B cell (primary cell): ENCODE data around the gene FMNL2.

ENCODE experiments used
- EZH2 ChIP-seq: IDR thresholded peaks from 2 replicates; pipeline ENCODE4 v1.6.1; 2012; ENCODE audit warnings: borderline replicate concordance, low read depth, mild to moderate bottlenecking, moderate library complexity, low read length; ENCODE audit not compliant: insufficient read depth, poor library complexity, severe bottlenecking
- TF ChIP-seq, protein P1 (sequence below): fragments of 200-600 bp; IDR thresholded peaks from one replicate; pipeline ENCODE4 v1.8.0; 2022; ENCODE audit warnings: antibody characterized with exemption, mild to moderate bottlenecking

DNA sequence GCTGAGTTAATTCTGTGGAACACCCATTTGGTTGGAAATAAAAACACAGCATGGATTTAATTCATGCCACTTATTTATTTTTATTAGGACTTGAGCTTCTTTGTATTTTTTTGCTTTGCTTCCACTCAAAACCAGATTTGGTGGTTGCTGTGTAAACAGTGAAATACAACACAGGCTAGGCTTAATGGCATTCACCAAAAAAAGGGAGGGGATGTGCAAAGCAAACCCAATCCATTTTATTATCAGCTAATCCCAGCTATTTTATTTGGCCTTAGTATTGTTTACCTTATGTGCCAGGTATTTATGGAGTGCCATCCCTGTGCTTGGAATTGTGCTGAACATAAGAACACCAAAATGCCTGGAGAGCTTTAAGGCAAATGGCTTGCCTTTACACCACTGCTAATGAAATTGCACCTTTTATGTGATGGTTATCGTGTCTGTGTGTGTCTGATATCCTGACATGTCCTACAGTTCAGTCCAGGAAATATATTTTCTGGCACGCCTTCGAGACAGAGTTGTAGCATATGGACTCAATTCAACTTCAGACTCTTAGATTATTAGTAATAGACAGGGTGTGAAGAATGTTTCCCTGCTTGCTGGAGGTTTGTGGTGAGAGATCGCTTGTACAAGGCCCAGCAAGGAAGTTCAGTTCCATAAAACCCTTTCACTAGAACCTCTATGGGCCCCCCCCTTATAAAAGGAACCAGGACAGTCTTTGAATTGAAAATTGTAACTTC is 282.6 kb downstream of the FMNL2 start:
- TF ChIP-seq, protein P1, sequence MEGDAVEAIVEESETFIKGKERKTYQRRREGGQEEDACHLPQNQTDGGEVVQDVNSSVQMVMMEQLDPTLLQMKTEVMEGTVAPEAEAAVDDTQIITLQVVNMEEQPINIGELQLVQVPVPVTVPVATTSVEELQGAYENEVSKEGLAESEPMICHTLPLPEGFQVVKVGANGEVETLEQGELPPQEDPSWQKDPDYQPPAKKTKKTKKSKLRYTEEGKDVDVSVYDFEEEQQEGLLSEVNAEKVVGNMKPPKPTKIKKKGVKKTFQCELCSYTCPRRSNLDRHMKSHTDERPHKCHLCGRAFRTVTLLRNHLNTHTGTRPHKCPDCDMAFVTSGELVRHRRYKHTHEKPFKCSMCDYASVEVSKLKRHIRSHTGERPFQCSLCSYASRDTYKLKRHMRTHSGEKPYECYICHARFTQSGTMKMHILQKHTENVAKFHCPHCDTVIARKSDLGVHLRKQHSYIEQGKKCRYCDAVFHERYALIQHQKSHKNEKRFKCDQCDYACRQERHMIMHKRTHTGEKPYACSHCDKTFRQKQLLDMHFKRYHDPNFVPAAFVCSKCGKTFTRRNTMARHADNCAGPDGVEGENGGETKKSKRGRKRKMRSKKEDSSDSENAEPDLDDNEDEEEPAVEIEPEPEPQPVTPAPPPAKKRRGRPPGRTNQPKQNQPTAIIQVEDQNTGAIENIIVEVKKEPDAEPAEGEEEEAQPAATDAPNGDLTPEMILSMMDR, result no peak
- no peak for TF ChIP-seq EZH2
